Erythroblast (primary cell): ENCODE measurements around the gene ACTN4.

ENCODE experiments used
- DNase-seq, 2 experiments: peaks; one replicate each; lab custom pipeline; 2025; lab: John Stamatoyannopoulos, UW
- GATA1 ChIP-seq: IDR thresholded peaks from 2 replicates; pipeline ENCODE4 v1.6.1; 2011; ENCODE audit warnings: low read depth, mild to moderate bottlenecking, control low read depth, low read length, moderate library complexity
- POLR2A ChIP-seq: IDR thresholded peaks from 2 replicates; pipeline ENCODE4 v1.6.1; 2011; ENCODE audit warnings: mild to moderate bottlenecking, low read length

ACTN4 gene

DNA sequence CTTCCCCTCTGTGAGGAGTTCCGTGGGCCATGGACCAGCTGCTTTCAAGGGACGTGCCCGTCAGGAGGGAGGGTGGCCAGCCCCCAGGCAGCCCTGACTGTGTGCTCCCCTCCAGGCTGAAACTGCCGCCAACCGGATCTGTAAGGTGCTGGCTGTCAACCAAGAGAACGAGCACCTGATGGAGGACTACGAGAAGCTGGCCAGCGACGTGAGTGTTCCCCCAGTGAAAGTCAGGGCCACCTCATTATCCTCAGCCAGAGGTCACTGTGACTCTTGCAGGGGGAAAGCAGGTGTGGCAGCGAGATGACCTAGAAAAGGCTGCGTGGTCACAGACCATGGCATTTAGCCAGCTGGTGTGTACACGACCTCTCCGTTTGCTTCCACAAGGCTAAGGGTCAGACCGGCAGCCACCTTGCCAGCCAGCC lies 66.9 kb downstream of the ACTN4 start:
- no peak for DNase-seq
- TF ChIP-seq POLR2A (no peak), GATA1 (no peak)

DNA sequence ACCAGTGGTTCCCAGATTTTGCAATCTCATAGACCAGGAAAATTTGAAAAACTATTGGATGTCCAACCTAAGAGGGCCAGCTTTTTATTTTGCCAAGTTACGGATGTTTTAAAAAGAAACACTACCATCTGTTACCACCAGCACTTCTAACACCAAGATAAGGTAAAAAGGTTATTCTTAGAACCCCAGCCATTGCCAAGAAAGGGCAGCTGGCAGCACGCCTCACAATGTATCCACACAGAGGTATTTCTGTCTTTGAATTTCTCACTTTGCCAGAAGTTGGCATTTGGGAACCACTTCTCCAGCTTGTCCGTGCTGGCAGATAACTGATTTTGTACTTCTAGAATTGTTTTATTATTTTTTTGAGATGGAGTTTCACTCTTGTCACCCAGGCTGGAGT lies 68.1 kb downstream of the ACTN4 start:
- TF ChIP-seq POLR2A (no peak), GATA1 (no peak)
- no peak for DNase-seq

DNA sequence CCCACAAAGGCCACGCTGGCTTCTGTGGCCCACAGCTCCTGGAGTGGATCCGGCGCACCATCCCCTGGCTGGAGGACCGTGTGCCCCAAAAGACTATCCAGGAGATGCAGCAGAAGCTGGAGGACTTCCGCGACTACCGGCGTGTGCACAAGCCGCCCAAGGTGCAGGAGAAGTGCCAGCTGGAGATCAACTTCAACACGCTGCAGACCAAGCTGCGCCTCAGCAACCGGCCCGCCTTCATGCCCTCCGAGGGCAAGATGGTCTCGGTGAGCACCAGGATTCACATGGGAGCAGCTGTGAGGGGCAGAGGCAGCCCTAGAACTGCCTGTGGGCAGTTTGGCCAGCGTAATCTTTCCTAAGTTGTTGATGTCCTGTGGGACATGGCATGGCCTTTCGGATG lies 69.6 kb downstream of the ACTN4 start:
- TF ChIP-seq GATA1, result no peak
- no peak for TF ChIP-seq POLR2A
- DNase-seq, result no peak

DNA sequence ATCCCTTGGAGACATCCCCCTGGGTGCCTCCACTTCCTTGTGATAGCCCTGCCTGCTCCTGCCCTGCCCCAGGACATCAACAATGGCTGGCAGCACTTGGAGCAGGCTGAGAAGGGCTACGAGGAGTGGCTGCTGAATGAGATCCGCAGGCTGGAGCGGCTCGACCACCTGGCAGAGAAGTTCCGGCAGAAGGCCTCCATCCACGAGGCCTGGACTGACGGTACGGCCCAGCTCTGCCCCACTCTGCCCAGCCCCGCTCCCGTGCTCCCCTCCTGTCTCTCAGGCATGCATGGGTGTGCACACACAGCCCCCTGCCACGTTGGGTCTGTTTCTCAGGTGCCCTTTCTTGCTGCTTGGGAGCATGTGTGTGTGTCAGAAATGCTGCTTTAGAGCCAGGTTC lies 70.4 kb downstream of the ACTN4 start:
- DNase-seq, result no peak

DNA sequence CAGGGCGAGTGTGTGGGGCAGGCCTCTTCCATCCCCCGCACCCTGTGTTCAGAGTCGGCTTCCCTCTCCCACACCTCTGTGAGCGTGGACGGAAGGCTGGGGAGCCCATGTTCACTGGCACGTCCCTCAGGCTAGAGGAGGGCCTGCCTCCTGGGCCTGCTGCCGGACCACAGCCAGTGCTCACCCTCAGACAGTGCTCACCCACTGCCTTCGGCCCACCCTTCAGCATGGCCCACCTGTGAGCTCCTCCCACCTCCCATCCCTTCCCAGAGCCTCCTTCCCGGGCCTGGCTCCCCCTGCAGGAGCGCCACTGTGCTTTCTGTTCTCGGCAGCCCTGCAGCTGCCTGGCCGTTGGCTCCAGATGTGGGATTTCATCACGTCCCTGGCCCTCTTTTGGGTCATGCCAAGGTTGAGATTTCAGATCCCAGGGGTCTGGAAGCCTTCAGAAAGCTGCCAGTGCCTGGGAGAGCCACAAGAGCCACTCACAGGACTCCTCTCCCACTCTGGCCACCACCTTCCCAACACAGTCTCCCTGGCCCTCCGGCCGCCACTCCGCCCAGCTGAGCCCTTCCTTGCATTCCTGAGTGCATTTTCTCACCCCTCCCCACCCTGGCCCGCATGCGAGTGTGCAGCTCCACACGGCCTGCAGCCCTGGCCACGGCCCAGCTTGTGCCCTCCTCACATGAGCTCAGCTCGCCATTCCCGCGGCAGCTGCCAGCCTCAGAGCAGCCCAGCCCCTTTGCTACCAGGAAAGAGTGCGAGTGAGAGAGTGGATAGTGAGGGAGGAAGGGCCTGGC lies 71.5 kb downstream of the ACTN4 start:
- TF ChIP-seq GATA1 (no peak), POLR2A (no peak)
- no peak for DNase-seq

More for the DNA sequence above, 70.4 kb downstream of the ACTN4 start:
- no peak for TF ChIP-seq GATA1
- TF ChIP-seq POLR2A, result no peak

DNA sequence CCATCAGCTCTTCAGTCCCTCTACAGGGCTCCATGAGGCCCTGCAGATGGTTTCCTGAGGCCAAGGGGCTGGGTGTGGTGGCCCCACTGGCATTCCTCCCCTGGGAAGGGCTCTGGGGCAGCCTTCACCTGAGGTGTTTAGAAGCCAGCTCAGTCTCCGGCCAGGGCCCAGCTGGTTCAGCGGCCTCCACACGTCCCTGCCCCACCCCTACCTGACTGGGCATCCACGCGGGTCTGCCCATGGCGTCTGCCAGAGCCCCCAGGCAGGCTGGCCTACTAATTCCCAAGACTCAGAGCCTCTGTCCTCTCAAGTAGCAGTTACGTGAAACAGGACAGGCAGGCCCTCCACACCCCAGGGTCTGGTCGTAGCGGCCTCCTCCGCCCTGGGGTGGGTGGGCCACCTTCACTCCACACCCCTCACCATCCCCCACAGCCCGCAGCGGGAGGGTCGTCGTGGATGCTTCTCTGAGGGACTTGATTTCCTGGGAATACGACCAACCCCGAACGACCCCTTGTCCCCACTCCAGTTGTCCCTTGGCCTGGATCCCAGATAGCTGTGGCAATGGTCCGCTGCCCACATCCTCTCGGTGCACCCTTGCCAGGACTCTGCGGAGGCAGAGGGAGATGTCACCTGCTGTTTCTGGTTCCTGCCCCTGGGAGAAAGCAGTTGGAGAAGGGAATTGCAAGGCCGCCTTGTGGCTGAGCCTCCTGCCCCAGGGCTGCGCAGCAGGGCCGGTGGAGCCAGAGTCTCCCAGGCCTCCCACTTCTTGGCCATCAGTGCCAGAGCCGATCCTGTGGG lies 72.5 kb downstream of the ACTN4 start:
- DNase-seq, result no peak
- TF ChIP-seq POLR2A (no peak), GATA1 (no peak)

DNA sequence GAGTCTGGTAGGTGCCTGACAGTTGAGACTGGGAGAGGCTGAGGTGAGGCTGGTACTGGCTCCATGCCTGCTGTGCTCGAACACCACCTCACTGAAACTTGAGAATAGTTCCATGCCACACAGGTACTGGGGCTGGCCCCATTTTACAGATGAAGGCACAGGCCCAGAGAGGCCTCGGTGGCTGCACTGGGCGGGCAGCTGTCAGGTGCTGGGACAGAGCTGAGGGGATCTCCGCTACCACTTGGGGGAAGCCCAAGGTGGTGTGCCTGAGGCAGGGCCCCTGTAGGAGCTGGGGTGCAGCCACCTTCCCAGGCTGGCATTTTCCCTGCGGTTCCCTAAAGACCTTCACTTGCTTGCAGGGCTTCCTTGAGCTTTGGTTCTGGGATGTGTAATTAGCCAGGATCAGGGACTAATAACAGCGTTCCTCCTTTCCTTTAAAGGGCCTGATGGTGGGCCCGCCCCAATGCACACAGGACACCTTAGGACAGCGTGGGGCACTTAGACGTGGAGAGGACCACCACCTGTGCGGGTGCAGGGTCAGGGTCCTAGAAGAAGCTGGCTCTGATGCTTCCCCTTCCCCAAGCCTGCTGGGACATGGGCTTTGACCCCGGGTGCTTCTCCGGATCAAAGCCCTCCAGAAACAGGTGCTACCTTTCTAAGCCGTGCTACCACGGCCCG lies 73.2 kb downstream of the ACTN4 start:
- DNase-seq, result no peak
- TF ChIP-seq POLR2A (no peak), GATA1 (no peak)

DNA sequence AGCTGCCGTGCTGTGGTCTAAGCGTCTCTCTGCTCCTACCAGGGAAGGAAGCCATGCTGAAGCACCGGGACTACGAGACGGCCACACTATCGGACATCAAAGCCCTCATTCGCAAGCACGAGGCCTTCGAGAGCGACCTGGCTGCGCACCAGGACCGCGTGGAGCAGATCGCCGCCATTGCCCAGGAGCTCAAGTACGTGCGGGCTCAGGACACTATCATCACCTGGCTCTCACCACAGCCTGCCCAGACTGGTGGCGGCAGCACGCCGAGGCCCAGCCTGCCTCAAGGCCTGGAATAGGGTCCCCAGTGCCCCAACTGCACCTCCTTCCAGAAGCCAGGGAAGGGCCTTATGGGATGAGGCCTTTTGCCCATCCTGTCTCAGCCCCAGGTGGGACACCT lies 74.0 kb downstream of the ACTN4 start:
- DNase-seq, result no peak
- TF ChIP-seq POLR2A (no peak), GATA1 (no peak)

DNA sequence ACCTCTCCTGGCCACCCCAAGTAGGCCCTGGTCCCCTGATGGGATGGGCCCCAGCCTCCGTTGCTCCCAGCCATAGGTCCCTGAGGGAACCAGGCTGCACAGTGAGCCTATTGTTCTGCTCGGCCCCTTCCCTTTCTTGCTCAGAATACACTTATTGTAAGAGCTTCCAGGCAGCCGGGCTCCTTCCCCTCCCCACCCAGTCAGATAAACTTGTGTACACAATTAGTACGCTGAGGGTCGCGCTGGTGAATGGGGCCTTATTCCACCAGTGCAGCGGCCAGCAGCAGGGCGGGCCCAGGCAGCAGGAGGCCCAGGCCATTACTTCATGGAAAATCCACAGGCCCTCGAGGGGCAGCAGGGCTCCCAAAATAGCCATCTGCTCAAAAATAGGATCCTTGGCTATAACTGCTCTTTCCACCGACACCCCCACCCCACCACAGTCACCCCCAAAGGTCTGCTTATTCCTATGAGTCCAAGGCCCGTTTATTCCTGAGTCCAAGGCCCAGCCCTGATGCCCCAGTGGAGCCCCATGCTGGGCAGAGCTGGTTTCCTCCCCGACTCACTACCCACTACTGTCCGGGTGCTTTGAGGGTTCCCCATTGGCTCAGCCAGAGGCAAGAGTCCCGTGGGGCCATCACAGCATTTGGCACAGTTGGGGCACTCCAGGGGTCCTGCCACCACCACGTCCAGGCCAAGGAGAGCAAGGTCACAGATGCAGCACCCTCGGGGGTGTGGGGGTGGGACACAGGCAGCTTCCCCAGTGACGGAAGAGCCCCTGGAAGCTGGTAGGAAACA lies 74.7 kb downstream of the ACTN4 start:
- no peak for DNase-seq
- no peak for TF ChIP-seq POLR2A
- TF ChIP-seq GATA1, result no peak

DNA sequence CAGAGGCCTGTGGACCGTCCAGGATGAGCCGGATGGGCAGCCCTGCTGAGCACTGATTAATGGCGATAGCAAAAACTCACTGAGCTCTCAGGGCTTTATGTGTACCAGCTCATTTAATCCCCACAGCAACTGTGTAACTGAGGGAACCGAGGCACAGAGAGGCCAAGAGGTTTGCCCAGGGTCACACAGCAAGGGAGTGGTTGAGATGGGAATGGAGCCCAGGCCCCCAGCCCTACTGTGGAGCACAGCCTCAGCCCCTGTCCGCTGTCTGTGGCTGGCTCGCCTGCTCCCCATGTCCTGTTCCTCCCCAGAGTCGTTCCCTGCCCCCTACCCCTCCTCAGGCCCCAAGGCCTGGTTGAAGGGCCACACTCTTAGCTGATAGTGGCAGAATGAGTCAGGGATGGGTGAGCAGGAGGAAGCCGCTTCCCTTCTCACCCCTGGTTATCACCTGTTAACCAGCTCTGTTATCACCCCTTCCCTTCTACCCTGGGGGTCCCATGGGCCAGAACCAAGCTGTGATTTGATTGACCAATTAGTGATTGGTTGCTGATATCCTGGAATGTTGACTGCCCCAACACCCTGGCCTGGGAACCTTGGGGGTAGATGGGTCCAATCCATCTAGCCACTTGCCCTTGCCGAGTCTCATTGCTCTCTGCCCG lies 75.6 kb downstream of the ACTN4 start:
- DNase-seq, result no peak
- TF ChIP-seq POLR2A (no peak), GATA1 (no peak)

DNA sequence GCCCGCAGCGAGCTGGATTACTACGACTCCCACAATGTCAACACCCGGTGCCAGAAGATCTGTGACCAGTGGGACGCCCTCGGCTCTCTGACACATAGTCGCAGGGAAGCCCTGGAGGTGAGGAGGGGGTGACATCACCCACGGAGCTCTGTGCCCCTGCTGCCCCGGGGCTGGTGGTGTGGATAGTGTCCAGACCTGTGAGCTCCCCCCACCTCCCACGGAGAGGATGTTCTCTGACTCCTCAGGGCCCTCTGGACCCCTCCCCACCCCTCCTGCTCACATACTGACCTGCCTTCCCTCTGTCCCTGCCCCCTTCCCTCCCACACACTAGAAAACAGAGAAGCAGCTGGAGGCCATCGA lies 76.1 kb downstream of the ACTN4 start:
- TF ChIP-seq GATA1 (no peak), POLR2A (no peak)
- no peak for DNase-seq

DNA sequence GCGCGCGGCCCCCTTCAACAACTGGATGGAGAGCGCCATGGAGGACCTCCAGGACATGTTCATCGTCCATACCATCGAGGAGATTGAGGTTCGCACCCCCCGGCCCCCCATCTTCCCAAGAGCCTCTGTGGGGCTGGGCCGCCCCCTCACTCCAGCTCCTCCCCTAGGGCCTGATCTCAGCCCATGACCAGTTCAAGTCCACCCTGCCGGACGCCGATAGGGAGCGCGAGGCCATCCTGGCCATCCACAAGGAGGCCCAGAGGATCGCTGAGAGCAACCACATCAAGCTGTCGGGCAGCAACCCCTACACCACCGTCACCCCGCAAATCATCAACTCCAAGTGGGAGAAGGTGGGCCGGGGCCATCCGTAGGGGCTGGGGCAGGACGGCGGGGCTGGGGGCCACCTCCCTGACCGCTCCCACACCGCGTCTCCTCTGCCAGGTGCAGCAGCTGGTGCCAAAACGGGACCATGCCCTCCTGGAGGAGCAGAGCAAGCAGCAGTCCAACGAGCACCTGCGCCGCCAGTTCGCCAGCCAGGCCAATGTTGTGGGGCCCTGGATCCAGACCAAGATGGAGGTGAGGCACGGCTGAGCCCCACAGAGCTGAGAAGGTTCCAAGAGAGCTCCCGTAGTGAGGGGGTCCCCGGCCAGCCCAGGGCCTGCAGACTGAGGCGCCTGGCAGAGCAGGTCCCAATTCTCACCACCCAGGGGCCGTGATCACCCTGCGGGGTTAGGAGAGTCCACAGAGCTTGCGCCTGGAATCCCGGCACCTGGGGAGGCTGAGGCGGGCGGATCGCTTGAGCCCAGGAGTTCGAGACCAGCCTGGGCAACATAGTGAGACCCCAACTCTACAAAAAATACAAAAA lies 76.8 kb downstream of the ACTN4 start:
- TF ChIP-seq GATA1, result no peak
- TF ChIP-seq POLR2A, result no peak
- DNase-seq, result no peak
